Keratinocyte (primary cell): ENCODE results near the gene NEURL3.

Experiments
- CTCF ChIP-seq, 3 experiments: IDR thresholded peaks in 1 of 3; conservative IDR thresholded peaks in 1 of 3; optimal IDR thresholded peaks in 1 of 3; 2 replicates in 2 of 3; 3 replicates in 1 of 3; pipeline versions ENCODE3 to v1.5.1; 2011; ENCODE audit warnings: low read length in 3 of 3, mild to moderate bottlenecking in 3 of 3, moderate library complexity in 2 of 3, control low read depth in 1 of 3, inconsistent platforms in 1 of 3; ENCODE audit not compliant: insufficient read depth in 2 of 3; ENCODE audit errors: extremely low read depth in 1 of 3
- EZH2 ChIP-seq: IDR thresholded peaks from one replicate; pipeline ENCODE4 v1.6.1; 2012; ENCODE audit warnings: inconsistent platforms, mild to moderate bottlenecking, low read length, moderate library complexity

GRCh38 chr2:96530474-96531357 is 25.6 kb upstream of the NEURL3 start:
- TF ChIP-seq EZH2 (no peak), CTCF (optimal IDR thresholded peaks at IDR 0.05 in 1 of 3, IDR thresholded peaks at IDR 0.05 in 1 of 3, conservative IDR thresholded peaks at IDR 0.05 in 1 of 3; ENCODE audit: extremely low read depth in 1 of 3, insufficient read depth in 2 of 3, low read length in 3 of 3) (no peak)
